ENCODE results near the gene PCNX2.

Gene PCNX2

GRCh38 chr1:233019778-233020325 is 275.7 kb downstream of the PCNX2 start:
- ATAC-seq = no peak
- no peak for TF ChIP-seq SNAI2 (CRISPR knock-in tag; IDR thresholded peaks at IDR 0.05)
- TF ChIP-seq ISL1 (CRISPR knock-in tag; IDR thresholded peaks at IDR 0.05) = no peak
- no peak for TF ChIP-seq CSDC2 (CRISPR knock-in tag; IDR thresholded peaks at IDR 0.05)
- no peak for TF ChIP-seq ZFP3 (CRISPR knock-in tag; IDR thresholded peaks at IDR 0.05)
- no peak for TF ChIP-seq ZNF70 (CRISPR knock-in tag; IDR thresholded peaks at IDR 0.05)
- TF ChIP-seq RARB (CRISPR knock-in tag; IDR thresholded peaks at IDR 0.05) = no peak
- no peak for TF ChIP-seq TCF4 (CRISPR knock-in tag; IDR thresholded peaks at IDR 0.05; ENCODE audit: borderline replicate concordance)
- TF ChIP-seq, protein P1, sequence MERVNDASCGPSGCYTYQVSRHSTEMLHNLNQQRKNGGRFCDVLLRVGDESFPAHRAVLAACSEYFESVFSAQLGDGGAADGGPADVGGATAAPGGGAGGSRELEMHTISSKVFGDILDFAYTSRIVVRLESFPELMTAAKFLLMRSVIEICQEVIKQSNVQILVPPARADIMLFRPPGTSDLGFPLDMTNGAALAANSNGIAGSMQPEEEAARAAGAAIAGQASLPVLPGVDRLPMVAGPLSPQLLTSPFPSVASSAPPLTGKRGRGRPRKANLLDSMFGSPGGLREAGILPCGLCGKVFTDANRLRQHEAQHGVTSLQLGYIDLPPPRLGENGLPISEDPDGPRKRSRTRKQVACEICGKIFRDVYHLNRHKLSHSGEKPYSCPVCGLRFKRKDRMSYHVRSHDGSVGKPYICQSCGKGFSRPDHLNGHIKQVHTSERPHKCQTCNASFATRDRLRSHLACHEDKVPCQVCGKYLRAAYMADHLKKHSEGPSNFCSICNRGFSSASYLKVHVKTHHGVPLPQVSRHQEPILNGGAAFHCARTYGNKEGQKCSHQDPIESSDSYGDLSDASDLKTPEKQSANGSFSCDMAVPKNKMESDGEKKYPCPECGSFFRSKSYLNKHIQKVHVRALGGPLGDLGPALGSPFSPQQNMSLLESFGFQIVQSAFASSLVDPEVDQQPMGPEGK (CRISPR knock-in tag; IDR thresholded peaks at IDR 0.05; ENCODE audit: borderline replicate concordance) = no peak
- TF ChIP-seq, protein P2, sequence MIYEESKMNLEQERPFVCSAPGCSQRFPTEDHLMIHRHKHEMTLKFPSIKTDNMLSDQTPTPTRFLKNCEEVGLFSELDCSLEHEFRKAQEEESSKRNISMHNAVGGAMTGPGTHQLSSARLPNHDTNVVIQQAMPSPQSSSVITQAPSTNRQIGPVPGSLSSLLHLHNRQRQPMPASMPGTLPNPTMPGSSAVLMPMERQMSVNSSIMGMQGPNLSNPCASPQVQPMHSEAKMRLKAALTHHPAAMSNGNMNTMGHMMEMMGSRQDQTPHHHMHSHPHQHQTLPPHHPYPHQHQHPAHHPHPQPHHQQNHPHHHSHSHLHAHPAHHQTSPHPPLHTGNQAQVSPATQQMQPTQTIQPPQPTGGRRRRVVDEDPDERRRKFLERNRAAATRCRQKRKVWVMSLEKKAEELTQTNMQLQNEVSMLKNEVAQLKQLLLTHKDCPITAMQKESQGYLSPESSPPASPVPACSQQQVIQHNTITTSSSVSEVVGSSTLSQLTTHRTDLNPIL (CRISPR knock-in tag; IDR thresholded peaks at IDR 0.05; ENCODE audit: low read depth) = no peak
- TF ChIP-seq ZNF8 (CRISPR knock-in tag; IDR thresholded peaks at IDR 0.05) = no peak
- TF ChIP-seq PPARA (CRISPR knock-in tag; IDR thresholded peaks at IDR 0.05; ENCODE audit: borderline replicate concordance) = no peak
- TF ChIP-seq, protein P3, sequence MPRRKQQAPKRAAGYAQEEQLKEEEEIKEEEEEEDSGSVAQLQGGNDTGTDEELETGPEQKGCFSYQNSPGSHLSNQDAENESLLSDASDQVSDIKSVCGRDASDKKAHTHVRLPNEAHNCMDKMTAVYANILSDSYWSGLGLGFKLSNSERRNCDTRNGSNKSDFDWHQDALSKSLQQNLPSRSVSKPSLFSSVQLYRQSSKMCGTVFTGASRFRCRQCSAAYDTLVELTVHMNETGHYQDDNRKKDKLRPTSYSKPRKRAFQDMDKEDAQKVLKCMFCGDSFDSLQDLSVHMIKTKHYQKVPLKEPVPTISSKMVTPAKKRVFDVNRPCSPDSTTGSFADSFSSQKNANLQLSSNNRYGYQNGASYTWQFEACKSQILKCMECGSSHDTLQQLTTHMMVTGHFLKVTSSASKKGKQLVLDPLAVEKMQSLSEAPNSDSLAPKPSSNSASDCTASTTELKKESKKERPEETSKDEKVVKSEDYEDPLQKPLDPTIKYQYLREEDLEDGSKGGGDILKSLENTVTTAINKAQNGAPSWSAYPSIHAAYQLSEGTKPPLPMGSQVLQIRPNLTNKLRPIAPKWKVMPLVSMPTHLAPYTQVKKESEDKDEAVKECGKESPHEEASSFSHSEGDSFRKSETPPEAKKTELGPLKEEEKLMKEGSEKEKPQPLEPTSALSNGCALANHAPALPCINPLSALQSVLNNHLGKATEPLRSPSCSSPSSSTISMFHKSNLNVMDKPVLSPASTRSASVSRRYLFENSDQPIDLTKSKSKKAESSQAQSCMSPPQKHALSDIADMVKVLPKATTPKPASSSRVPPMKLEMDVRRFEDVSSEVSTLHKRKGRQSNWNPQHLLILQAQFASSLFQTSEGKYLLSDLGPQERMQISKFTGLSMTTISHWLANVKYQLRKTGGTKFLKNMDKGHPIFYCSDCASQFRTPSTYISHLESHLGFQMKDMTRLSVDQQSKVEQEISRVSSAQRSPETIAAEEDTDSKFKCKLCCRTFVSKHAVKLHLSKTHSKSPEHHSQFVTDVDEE (CRISPR knock-in tag; IDR thresholded peaks at IDR 0.05) = no peak
- no peak for TF ChIP-seq POU6F1 (CRISPR knock-in tag; IDR thresholded peaks at IDR 0.05; ENCODE audit: borderline replicate concordance, low read depth)
- no peak for TF ChIP-seq BACH2 (CRISPR knock-in tag; IDR thresholded peaks at IDR 0.05; ENCODE audit: borderline replicate concordance)

DNA sequence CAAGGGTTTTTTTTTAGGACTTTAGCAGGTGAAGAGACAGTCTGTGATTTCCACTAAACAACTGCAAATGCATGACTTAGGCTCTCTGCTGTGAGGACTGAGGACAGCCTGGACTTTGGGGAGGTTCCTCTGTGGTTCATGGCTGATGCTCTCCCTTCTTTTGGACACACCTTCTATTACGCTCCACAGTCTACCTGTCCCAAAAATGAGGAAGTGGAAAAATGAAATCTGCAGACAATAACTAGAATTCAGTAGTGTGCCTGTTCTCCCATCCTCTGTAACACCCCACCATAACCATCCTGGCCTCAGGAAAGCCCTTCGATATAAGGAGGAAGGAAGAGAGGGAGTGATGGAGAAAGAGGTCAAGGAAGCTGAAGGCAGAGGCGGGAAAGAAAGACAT is 276.4 kb downstream of the PCNX2 start:
- ATAC-seq = no peak
- TF ChIP-seq TCF4 (CRISPR knock-in tag; IDR thresholded peaks at IDR 0.05; ENCODE audit: borderline replicate concordance) (no peak), ZNF565 (CRISPR knock-in tag; conservative IDR thresholded peaks at IDR 0.05; ENCODE audit: low read depth) (no peak), ZNF8 (CRISPR knock-in tag; IDR thresholded peaks at IDR 0.05) (no peak)

- ATAC-seq = no peak
- TF ChIP-seq TOX (CRISPR knock-in tag; IDR thresholded peaks at IDR 0.05; ENCODE audit: borderline replicate concordance) (no peak), OSR1 (CRISPR knock-in tag; IDR thresholded peaks at IDR 0.05) (no peak), GLIS3 (CRISPR knock-in tag; IDR thresholded peaks at IDR 0.05) (no peak), ZNF70 (CRISPR knock-in tag; IDR thresholded peaks at IDR 0.05) (no peak), SNAI2 (CRISPR knock-in tag; IDR thresholded peaks at IDR 0.05) (no peak), ZC3H10 (CRISPR knock-in tag; IDR thresholded peaks at IDR 0.05) (no peak), ZFP30 (CRISPR knock-in tag; IDR thresholded peaks at IDR 0.05) (no peak), ISL1 (CRISPR knock-in tag; IDR thresholded peaks at IDR 0.05) (no peak), CSRNP3 (CRISPR knock-in tag; IDR thresholded peaks at IDR 0.05) (no peak), PPARA (CRISPR knock-in tag; IDR thresholded peaks at IDR 0.05; ENCODE audit: borderline replicate concordance) (no peak)
- TF ChIP-seq, protein P1 (CRISPR knock-in tag; IDR thresholded peaks at IDR 0.05; ENCODE audit: borderline replicate concordance) = no peak
These were observed 278.7 kb downstream of the PCNX2 start for GRCh38 chr1:233016798-233017197.
